Ramos (cell line): Measurements from ENCODE around the gene LTBP4.

Experiments used
- in situ Hi-C: fragments of 300-500 bp; cut with MboI; formaldehyde crosslinking; loops from one replicate; pipeline ENCODE4 v1.14.3; 2022; ENCODE audit warnings: low sequenced_read_pairs; ENCODE audit not compliant: unreplicated experiment

The LTBP4 gene

GRCh38 chr19:40594657-40595091 is 6.5 kb upstream of the LTBP4 start:
- in situ Hi-C loops: no loop called here

- in situ Hi-C loops: no loop called here
Measured at GRCh38 chr19:40596608-40597328, 4.4 kb upstream of the LTBP4 start.

DNA sequence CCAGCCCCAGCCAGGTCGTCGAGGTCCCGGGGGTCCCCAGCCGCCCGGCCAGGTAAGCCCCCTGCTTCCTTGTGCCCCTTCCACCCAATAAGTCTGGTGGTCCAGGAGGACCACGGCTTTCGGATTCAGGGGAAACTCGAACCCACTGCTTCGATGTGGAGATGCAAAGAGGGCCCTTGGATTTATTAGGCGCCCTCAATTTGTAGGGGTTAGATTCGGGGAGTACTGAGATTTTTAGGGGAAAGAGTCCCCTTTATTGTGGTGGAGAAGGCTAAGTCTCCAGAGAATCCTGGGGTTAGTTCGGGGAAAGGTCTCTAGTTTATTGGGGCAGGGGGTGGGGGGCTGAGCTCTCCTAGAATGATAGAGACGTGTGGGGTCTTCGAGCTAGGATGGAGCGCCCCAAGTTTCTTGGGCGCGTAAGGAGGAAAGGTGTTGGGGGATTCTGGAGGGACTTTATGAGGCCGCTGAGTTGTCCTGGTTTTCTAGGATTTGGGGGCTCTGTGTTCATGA is 3.8 kb upstream of the LTBP4 start:
- in situ Hi-C loops: no loop called here

DNA sequence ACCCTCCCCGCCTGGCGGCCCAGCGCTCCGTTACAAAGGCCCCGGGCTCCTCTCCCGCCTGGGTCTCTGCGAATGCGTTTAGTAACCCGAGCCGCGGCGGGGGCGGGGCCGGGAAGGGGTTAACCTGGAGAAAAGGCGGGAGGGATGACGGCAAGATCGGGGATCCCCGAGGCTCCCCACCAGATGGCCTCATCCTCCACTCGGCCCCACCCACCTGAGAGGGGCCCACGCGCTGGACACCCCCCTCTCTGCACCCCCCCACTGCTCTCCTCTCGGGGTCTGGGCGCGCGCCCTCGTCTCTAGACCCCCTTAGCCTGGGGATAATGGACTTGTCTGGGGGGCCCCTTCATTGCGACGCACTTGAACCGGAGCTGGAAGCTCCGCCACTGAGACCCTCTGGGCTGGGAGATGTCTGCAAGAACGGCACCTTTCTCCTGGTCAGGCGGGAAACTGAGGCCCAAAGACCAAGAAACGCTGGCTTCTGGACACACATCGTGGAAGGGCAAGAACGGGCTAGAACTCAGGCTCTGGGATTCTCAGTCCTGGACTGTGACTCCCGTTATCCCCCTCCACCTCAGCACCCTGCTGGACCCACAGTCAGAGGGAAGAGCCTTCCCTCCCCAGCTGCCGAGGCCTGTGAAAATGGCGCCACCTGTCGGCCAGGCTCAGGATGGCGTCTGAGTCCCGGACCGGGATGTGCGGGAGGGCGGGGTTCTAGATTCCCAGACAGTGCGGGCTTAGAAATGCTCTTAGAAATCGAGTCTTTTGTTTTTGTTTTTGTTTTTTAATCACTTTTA is 2.9 kb upstream of the LTBP4 start:
- in situ Hi-C loops: no loop called here

DNA sequence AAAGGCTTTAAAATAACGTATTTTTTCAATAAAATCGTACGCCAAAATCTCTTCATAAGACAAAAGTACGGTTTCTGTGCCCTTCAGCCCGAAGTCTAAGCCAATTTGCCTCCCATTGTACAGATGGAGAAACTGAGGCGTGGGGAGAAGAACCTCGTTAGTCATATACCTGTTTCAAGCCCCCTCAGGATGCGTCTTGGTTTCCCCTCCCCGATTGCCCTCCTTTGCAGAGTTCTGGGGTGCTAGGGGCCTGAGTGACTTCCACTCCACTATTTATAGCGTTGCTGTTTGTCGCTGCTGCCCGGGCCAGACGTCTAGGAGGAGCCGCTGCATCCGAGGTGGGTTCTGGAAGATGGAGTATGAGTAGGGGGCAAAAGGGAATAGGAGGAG is 2.3 kb upstream of the LTBP4 start:
- in situ Hi-C loops: no loop called here

DNA sequence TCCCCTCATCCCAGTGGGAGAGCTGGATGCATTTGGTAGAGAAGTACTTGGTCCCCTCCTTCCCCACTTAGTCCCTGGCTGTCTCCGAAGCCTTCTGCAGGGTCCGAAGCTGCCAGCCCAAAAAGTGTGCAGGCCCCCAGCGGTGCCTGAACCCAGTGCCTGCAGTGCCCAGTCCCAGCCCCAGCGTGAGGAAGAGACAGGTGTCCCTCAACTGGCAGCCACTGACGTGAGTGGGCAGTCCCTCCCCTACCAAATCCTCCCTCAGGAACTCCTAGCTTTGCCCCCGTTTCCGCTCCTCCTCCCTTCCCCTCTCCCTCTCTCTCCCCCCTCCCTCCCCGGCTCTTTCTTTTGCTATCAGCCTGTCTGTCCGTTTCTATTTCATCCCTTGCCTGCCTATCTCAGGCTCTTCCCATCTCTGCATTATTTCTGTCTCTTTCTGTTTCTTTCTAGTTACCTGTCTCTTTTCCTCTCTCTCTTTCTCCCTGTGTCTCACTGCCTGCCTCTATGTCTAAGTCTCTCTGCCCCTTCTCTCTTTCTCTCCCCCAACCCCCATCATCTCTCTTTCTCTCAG is 1.8 kb upstream of the LTBP4 start:
- in situ Hi-C loops: no loop called here

DNA sequence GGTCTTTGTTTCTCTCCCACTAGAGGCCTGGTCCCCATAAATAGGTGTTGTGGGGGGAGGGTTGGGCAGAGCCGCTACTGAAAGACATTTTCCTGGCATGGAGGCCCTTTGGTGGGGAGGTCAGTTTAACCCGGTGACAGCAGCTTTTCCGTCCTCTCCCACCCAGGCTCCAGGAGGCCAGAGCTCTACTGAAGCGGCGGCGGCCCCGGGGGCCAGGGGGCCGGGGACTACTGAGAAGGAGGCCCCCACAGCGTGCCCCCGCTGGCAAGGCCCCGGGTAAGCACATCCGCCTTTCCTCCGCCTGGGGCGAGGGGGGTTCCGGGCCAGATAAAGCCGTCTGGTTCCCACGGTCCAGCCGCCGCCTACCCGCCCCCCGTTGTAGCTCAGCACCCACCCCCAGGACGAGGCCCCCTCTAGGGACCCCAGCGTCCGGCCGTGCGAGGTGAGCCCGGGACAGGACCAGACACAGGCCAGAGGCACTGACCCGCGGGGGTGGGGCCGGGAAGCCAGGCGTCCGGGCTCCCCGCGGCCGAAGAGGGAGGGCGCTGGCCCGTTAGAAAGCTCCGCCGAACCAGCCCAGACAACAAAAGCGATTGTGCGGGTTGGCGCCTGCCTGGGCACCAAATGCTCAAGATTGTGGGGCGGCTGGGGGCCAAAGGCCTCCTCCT is 1.1 kb upstream of the LTBP4 start:
- in situ Hi-C loops: loop anchor here (10.0 kb wide), 1 partner anchor 315 kb away; the partner anchor contains the start of gene AKT2

DNA sequence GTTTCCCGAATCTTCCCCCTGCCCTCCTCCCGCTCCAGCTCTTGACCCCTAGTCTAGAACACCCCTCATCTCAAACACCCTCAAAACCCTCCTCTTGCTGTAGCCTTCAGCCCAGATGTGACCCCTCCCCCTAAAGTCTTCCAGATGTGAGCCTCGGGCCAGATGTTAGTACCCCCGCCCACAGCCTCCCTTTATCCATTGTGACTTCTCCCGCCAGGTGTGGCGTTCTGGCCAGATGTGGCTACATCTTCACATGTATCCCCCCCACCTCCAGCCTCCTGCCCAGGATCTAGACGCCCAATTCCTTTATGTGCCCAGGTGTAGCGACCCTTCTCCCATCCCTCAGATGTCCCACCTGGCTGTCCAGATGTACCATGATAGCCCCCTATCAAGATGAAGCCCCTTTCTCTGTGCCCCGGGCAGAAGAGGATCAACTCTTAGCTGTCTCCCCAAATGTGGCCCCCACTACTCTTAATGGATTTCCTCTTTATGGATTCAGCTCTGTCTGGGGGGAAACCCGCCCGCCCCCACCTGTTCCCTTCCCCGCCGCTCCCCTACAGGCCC is 517 bp upstream of the LTBP4 start:
- in situ Hi-C loops: loop anchor here (10.0 kb wide), 1 partner anchor 316 kb away; the partner anchor contains the start of gene AKT2

DNA sequence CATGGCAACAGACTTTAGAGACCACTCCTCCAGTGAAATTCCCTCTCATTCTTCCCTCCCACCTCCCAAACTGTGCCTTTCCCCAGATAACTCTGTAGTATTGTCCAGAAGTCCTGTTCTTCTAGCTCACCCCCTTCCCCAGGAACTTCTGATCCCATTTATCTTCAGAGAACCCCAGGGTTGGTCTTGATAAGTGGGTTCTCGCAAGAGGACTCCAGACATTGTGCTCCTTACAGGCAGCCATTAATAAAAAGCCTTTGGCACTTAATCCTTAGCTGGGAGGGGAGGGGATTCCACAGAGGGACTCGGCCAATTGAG is 1.9 kb downstream of the LTBP4 start:
- in situ Hi-C loops: loop anchor here (10.0 kb wide), 1 partner anchor 318 kb away; the partner anchor contains the start of gene AKT2

DNA sequence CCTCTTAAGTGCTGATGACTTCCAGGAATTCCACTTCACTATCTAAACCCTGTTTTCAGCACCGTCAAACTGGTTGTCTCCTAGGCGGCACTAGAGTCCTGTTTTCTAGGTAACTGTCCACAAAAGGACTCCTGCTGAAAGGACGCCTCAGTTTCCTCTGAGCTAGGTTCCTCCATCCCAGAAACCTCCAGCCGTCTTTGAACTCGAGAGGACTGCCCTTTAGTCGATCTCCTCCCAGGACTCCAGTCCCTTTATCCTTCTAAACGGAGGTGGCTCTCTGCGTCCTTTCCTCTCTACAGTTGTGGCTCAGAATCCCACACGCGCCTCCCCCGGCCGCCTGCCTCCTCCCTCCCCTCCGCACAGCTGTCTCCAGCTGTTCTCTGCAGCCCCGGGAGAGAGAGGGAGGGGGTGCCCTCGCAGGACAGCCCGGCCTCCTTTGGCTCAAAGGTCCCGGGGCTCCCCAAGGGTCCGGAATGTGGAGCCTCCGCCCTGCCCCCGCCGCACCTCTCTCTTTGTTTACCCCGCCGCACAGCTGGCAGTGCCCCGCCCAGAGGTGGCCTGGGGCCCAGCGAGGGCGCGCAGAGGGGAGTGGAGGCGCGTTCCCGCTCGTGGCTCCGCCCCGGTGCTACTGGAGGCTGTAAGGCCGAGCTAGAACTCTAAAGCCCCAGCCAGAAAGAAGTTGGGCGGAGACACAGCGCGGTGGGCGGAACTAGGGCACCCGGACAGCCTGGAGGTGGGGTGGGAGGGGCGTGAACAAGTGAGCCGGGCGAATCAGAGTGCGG is 2.4 kb downstream of the LTBP4 start:
- in situ Hi-C loops: loop anchor here (10.0 kb wide), 1 partner anchor 319 kb away; the partner anchor contains the start of gene AKT2

DNA sequence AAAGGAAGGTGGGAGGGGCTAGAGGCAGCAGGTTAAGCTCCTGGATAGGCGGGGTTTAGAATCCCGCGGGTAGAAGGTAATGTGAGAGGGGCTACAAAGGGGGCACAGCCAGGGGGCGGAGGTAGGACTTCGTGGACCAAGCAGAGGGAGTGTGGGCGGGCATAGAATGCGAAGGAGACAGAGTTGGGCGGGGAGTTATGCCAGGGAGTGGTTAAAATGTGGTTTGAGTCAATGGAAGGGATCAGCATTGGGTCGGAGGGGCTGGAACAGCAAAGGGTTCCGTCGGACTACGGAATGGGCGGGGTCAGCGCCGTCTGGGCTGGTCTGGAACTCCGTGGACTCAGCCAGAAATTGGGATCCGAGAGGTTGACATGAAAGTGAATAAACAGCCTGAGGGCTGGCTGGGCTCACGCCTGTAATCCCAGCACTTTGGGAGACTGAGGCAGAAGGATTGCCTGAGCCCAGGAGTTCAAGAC is 3.0 kb downstream of the LTBP4 start:
- in situ Hi-C loops: loop anchor here (10.0 kb wide), 1 partner anchor 319 kb away; the partner anchor contains the start of gene AKT2

DNA sequence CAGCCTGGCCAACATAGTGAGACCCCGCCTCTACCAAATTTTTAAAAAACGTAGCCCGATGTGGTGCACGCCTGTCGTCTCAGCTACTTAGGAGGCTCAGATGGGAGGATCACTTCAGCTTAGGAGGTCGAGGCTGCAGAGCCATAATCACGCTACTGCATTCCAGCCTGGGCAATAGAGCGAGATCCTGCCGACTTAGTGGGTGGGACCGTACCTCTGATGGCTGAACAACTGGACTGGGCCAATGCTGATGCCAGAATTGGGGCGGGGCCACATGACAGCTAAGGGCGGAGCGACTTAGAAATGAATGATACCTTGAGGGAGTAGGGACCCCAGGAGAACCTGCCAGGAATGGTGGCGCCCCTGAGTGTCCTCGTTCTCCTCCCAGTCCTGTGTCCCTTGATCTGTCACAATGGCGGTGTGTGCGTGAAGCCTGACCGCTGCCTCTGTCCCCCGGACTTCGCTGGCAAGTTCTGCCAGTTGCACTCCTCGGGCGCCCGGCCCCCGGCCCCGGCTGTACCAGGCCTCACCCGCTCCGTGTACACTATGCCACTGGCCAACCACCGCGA is 3.6 kb downstream of the LTBP4 start:
- in situ Hi-C loops: loop anchor here (10.0 kb wide), 1 partner anchor 320 kb away; the partner anchor contains the start of gene AKT2

DNA sequence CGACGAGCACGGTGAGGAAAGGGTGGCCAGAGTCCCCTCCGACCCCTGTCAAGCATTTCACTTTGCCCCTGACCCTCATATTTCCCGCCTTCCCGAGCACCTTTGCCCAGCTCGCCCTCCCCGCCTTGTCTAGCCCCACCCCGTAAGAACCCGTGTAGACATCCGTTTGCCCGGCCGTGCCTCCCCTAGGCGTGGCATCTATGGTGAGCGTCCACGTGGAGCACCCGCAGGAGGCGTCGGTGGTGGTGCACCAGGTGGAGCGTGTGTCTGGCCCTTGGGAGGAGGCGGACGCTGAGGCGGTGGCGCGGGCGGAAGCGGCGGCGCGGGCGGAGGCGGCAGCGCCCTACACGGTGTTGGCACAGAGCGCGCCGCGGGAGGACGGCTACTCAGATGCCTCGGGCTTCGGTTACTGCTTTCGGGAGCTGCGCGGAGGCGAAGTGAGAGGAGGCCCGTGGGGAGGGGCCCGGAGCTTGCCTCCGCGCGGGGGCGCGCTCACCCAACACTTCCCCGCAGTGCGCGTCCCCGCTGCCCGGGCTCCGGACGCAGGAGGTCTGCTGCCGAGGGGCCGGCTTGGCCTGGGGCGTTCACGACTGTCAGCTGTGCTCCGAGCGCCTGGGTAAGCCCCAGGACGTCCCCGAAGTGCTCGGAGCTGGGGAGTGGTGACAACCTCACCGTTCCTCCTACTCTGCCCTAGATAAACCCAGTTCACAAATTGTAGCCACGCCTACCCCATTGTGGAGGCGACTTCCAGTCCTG is 4.2 kb downstream of the LTBP4 start:
- in situ Hi-C loops: loop anchor here (10.0 kb wide), 1 partner anchor 321 kb away; the partner anchor contains the start of gene AKT2

DNA sequence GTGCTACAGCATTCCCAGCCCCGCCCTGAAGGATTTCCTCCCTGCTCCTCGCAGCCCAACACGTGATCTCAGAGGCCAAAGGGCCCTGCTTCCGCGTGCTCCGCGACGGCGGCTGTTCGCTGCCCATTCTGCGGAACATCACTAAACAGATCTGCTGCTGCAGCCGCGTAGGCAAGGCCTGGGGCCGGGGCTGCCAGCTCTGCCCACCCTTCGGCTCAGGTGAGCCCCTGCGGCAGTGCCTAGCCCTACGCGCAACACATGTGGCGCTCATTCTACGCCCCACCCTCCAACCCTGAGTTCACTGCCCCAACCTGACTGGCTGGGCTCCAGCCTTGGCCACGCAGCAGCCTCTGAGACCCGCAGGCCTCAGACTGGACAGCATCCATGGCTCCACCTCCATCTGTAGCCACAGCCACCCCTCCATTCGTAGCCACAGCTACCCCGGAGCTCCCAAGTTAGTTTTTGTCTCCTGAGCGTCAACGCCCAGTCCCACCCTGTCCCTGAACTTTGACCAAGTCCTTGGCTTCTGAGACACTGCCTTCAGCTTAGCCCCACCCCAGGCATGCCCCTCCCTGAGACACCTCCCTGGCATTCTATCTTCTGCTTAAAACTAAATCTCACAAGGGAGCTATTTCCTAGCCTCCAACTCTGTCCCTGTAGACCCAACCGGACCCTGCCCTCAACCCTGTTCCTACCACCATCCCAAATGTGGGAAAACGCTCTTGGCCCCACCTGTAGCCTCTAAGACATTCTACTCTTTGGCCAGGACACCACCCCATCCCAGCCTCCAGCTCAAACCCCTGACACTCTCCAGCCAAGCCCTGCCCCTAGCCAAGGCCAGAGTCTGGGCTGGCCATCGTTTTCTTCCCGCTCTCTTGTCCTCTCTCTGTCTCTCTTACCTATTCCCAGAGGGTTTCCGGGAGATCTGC is 6.4 kb downstream of the LTBP4 start:
- in situ Hi-C loops: loop anchor here (10.0 kb wide), 1 partner anchor 323 kb away; the partner anchor contains the start of gene AKT2

DNA sequence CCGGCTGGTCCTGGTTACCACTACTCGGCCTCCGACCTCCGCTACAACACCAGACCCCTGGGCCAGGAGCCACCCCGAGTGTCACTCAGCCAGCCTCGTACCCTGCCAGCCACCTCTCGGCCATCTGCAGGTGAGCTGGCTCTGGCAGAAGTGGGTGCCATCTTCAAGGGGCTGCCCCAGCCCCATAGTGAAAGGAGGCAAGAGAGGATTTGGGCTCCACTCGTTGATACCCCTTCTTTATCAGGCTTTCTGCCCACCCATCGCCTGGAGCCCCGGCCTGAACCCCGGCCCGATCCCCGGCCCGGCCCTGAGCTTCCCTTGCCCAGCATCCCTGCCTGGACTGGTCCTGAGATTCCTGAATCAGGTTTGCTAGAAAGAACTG is 7.1 kb downstream of the LTBP4 start:
- in situ Hi-C loops: loop anchor here (10.0 kb wide), 1 partner anchor 323 kb away; the partner anchor contains the start of gene AKT2

GRCh38 chr19:40608957-40609356 is 7.8 kb downstream of the LTBP4 start:
- in situ Hi-C loops: loop anchor here (10.0 kb wide), 1 partner anchor 324 kb away; the partner anchor contains the start of gene AKT2
